ENCODE measurements around the gene PRKAR2B.

GRCh38 chr7:107069457-107069856 lies 25.0 kb downstream of the PRKAR2B start:
- TF ChIP-seq CTCF (conservative IDR thresholded peaks at IDR 0.05; ENCODE audit: low read depth in 2 of 2): no peak
- TF ChIP-seq POLR2AphosphoS5 (IDR thresholded peaks at IDR 0.05; ENCODE audit: low read depth): no peak
- TF ChIP-seq JUNB (IDR thresholded peaks at IDR 0.05; ENCODE audit: unreplicated experiment): no peak
- TF ChIP-seq EZH2phosphoT487 (IDR thresholded peaks at IDR 0.05; ENCODE audit: unreplicated experiment): no peak
- TF ChIP-seq EZH2 (IDR thresholded peaks at IDR 0.05; ENCODE audit: low read depth, unreplicated experiment): no peak
- TF ChIP-seq, protein P1, sequence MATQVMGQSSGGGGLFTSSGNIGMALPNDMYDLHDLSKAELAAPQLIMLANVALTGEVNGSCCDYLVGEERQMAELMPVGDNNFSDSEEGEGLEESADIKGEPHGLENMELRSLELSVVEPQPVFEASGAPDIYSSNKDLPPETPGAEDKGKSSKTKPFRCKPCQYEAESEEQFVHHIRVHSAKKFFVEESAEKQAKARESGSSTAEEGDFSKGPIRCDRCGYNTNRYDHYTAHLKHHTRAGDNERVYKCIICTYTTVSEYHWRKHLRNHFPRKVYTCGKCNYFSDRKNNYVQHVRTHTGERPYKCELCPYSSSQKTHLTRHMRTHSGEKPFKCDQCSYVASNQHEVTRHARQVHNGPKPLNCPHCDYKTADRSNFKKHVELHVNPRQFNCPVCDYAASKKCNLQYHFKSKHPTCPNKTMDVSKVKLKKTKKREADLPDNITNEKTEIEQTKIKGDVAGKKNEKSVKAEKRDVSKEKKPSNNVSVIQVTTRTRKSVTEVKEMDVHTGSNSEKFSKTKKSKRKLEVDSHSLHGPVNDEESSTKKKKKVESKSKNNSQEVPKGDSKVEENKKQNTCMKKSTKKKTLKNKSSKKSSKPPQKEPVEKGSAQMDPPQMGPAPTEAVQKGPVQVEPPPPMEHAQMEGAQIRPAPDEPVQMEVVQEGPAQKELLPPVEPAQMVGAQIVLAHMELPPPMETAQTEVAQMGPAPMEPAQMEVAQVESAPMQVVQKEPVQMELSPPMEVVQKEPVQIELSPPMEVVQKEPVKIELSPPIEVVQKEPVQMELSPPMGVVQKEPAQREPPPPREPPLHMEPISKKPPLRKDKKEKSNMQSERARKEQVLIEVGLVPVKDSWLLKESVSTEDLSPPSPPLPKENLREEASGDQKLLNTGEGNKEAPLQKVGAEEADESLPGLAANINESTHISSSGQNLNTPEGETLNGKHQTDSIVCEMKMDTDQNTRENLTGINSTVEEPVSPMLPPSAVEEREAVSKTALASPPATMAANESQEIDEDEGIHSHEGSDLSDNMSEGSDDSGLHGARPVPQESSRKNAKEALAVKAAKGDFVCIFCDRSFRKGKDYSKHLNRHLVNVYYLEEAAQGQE (IDR thresholded peaks at IDR 0.05; ENCODE audit: unreplicated experiment): no peak
- no peak for TF ChIP-seq CREB1 (CRISPR knock-in tag; IDR thresholded peaks at IDR 0.05; ENCODE audit: low read depth)
- no peak for TF ChIP-seq STAT1 (IDR thresholded peaks at IDR 0.05; ENCODE audit: unreplicated experiment)
- TF ChIP-seq ZNF331 (CRISPR knock-in tag; IDR thresholded peaks at IDR 0.05; ENCODE audit: low read depth): no peak
- no peak for TF ChIP-seq NANOG (IDR thresholded peaks at IDR 0.05; ENCODE audit: borderline replicate concordance)
- TF ChIP-seq, protein P2, sequence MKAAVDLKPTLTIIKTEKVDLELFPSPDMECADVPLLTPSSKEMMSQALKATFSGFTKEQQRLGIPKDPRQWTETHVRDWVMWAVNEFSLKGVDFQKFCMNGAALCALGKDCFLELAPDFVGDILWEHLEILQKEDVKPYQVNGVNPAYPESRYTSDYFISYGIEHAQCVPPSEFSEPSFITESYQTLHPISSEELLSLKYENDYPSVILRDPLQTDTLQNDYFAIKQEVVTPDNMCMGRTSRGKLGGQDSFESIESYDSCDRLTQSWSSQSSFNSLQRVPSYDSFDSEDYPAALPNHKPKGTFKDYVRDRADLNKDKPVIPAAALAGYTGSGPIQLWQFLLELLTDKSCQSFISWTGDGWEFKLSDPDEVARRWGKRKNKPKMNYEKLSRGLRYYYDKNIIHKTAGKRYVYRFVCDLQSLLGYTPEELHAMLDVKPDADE (IDR thresholded peaks at IDR 0.05): no peak
- TF ChIP-seq ZNF114 (CRISPR knock-in tag; IDR thresholded peaks at IDR 0.05): no peak

Measured in GM23338 (cell line).